Neural crest cell (in vitro differentiated cells): ENCODE measurements around the gene PCBP1. TPM values are rescaled to one million over a fixed set of nuclear protein-coding genes. Genes with fewer than 3 reads are reported as not detected.
A peak's percentile ranks its signal among the peaks of the same experiment; 100 is the strongest.
"Not testable (repeated sequence)": the region's sequence is repeated elsewhere in the genome, so short reads cannot be mapped to it uniquely, and the experiment has no call there.

ENCODE experiments used
- DNase-seq: peaks from one replicate; pipeline ENCODE4 v3.0.0; 2021; ENCODE audit warnings: low read depth, mixed read lengths, low spot score
- H3K27ac Mint-ChIP-seq: one replicate; pipeline ENCODE4 v1.8.0; 2021; ENCODE audit warnings: mild to moderate bottlenecking, mixed read lengths; ENCODE audit not compliant: unreplicated experiment
- H3K27me3 Mint-ChIP-seq: 2 replicates; pipeline ENCODE4 v1.8.0; 2021; ENCODE audit warnings: low read depth, mild to moderate bottlenecking, mixed read lengths
- H3K36me3 Mint-ChIP-seq: 2 replicates; pipeline ENCODE4 v1.8.0; 2021; ENCODE audit warnings: low read depth, mild to moderate bottlenecking, mixed read lengths
- H3K4me1 Mint-ChIP-seq: 2 replicates; pipeline ENCODE4 v1.8.0; 2021; ENCODE audit warnings: mixed read lengths
- H3K4me3 Mint-ChIP-seq: one replicate; pipeline ENCODE4 v1.8.0; 2021; ENCODE audit warnings: mild to moderate bottlenecking, mixed read lengths
- H3K9me3 Mint-ChIP-seq: 2 replicates; pipeline ENCODE4 v1.8.0; 2021; ENCODE audit warnings: mixed read lengths
- CTCF ChIP-seq: fragments of 200-600 bp; sonication (generic); conservative IDR thresholded peaks from 2 replicates; pipeline ENCODE4 v1.5.0; 2021; ENCODE audit warnings: antibody characterized with exemption, mild to moderate bottlenecking
- total RNA-seq: library from RNA; stranded (reverse); gene quantifications from 2 replicates; pipeline ENCODE4 v1.2.1, GENCODE V29; 2021

PCBP1 gene
- total RNA-seq, 1 donor from 2014 or later: 365 TPM

DNA sequence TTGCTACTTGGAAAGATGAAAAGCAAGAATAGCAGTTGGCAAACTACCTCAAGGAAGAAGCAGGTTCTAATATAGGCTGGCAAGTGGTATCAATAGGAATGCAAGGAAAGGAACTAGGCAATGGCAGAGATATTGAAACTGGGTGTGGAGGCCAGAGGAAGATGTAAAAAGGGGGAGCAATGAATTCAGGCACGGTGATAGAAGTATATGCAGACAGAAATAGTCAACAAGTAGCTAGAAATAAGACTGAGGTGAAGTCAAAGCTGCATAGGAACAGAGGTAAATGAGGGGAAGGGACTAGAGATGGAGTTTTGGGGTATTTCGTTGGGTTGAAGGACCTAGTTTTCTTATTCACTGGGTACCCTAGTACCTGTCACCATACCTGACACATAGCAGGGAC, 4.1 kb downstream of the PCBP1 start:
- Mint-ChIP-seq H3K27me3 (peaks cover 6% of the 10 kb centered on the region), H3K27ac (no peak overlapping the region), H3K36me3 (peaks cover 17% of the 10 kb centered on the region), H3K4me1 (peaks cover 39% of the 10 kb centered on the region), H3K4me3 (peak overlapping the region; percentile 70), H3K9me3 (no peaks in the 10 kb centered on the region)
- no peak for TF ChIP-seq CTCF
- DNase-seq: no peak

DNA sequence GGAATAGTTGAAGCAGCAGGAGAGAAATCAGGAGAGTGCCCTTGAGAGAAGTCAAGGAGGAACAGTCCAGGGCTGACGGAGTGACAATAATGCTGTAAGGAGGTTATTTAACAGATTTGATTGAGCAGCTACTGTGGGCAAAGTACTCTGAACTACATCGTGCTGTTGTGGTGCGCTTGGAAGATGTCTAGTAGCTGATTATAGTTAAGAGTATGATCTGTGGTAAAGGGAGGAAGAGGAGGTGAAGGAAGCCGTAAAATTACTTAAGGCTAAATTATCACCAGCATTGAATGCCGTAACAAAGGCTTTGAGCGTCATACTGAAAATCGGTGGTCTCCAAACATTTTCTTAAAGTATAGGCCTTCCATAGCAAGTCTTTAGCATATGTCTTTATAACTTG, 4.5 kb downstream of the PCBP1 start:
- H3K4me3 Mint-ChIP-seq: peak overlapping the region; percentile 70
- H3K9me3 Mint-ChIP-seq: no peaks in the 10 kb centered on the region
- peaks cover 39% of the 10 kb centered on the region for H3K4me1 Mint-ChIP-seq
- H3K36me3 Mint-ChIP-seq: peaks cover 17% of the 10 kb centered on the region
- TF ChIP-seq CTCF: no peak
- no peak overlapping the region for H3K27ac Mint-ChIP-seq
- peaks cover 6% of the 10 kb centered on the region for H3K27me3 Mint-ChIP-seq
- no peak for DNase-seq

DNA sequence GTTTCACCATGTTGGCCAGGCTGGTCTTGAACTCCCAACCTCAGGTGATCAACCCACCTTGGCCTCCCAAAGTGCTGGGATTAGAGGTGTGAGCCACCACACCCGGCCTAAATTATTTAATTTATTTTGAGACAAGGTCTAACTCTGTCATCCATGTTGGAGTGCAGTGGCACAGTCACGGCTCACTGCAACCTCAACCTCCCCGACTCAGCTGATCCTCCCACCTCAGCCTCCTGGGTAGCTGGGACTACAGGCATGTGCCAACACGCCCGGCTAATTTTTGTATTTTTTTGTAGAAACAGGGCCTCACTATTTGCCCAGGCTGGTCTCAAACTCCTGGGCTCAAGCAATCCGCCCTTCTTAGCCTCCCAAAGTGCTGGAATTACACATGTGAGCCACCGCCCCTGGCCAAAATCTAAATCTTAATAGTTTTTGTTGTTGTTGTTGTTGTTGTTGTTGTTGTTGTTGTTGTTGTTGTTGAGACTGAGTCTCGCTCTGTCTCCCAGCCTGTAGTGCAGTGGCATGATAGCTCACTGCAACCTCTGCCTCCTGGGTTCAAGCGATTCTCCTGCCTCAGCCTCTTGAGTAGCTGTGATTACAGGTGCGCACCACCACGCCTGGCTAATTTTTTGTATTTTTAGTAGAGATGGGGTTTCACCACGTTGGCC, 5.4 kb downstream of the PCBP1 start:
- peaks cover 35% of the 10 kb centered on the region for H3K4me1 Mint-ChIP-seq
- H3K4me3 Mint-ChIP-seq, DNase-seq, H3K9me3 Mint-ChIP-seq, H3K27me3 Mint-ChIP-seq, H3K27ac Mint-ChIP-seq: not testable (repeated sequence)
- H3K36me3 Mint-ChIP-seq: peaks cover 15% of the 10 kb centered on the region

GRCh38 chr2:70094171-70094977, 7.1 kb downstream of the PCBP1 start:
- Mint-ChIP-seq H3K36me3 (peaks cover 4% of the 10 kb centered on the region), H3K27ac (peak overlapping the region; percentile 69), H3K9me3 (no peaks in the 10 kb centered on the region), H3K4me3 (peak overlapping the region; percentile 61), H3K27me3 (no peaks in the 10 kb centered on the region), H3K4me1 (peaks cover 29% of the 10 kb centered on the region)
- no peak for DNase-seq
- no peak for TF ChIP-seq CTCF

- H3K4me3 Mint-ChIP-seq: peak overlapping the region; percentile 61
- no peak for TF ChIP-seq CTCF
- H3K9me3 Mint-ChIP-seq: no peaks in the 10 kb centered on the region
- no peak for DNase-seq
- peaks cover 23% of the 10 kb centered on the region for H3K4me1 Mint-ChIP-seq
- H3K36me3 Mint-ChIP-seq: no peaks in the 10 kb centered on the region
- H3K27me3 Mint-ChIP-seq: no peaks in the 10 kb centered on the region
- peak overlapping the region; percentile 69 for H3K27ac Mint-ChIP-seq
These were observed 7.9 kb downstream of the PCBP1 start for GRCh38 chr2:70094978-70095719.
